ENCODE results near the gene ZNF534. TPM values are rescaled to one million over a fixed set of nuclear protein-coding genes. Genes with fewer than 3 reads are reported as not detected.

The ZNF534 gene
- total RNA-seq, 2 experiments from 2014 or later: not detected

Other genes starting within 250 kb of the ZNF534 start
- gene PPP2R1A, start 239.1 kb upstream of the ZNF534 start, total RNA-seq: 100 to 1,000 TPM; 228 to 232 TPM
- gene ZNF766, start 159.6 kb upstream of the ZNF534 start, total RNA-seq: 10 to 100 TPM; 22.3 to 23.6 TPM
- gene ZNF480, start 132.0 kb upstream of the ZNF534 start, total RNA-seq: 1 to 10 TPM; 3.7 to 4.2 TPM
- gene ZNF610, start 92.9 kb upstream of the ZNF534 start, total RNA-seq: under 1 TPM; 0.64 TPM
- gene ZNF880, start 59.2 kb upstream of the ZNF534 start, total RNA-seq: 1 to 10 TPM; 8.3 to 8.4 TPM
- 1 to 10 TPM; 2.9 to 3.7 TPM for gene ZNF528, start 31.3 kb upstream of the ZNF534 start, total RNA-seq
- under 1 TPM; 0.32 to 0.36 TPM for gene ZNF578, start 24.4 kb downstream of the ZNF534 start, total RNA-seq
- gene ZNF808, start 98.5 kb downstream of the ZNF534 start, total RNA-seq: 10 to 100 TPM; 19.1 to 20.1 TPM
- gene ZNF701, start 141.1 kb downstream of the ZNF534 start, total RNA-seq: 10 to 100 TPM; 13.8 to 15.0 TPM
- gene ZNF83, start 209.2 kb downstream of the ZNF534 start, total RNA-seq: 10 to 100 TPM; 23.3 to 23.9 TPM